Erythroblast (primary cell): ENCODE data around the gene MAST4.

ENCODE experiments used
- GATA1 ChIP-seq: IDR thresholded peaks from 2 replicates; pipeline ENCODE4 v1.6.1; 2011; ENCODE audit warnings: low read depth, mild to moderate bottlenecking, control low read depth, low read length, moderate library complexity
- POLR2A ChIP-seq: IDR thresholded peaks from 2 replicates; pipeline ENCODE4 v1.6.1; 2011; ENCODE audit warnings: mild to moderate bottlenecking, low read length

GRCh38 chr5:67014957-67015400 is 418.8 kb downstream of the MAST4 start:
- TF ChIP-seq POLR2A (no peak), GATA1 (no peak)
